Gastroesophageal sphincter (tissue), 4 donors: ENCODE measurements around the gene REPIN1. TPM values are rescaled to one million over a fixed set of nuclear protein-coding genes. Genes with fewer than 3 reads are reported as not detected.

Experiments
- ATAC-seq: fragments of 150-250 bp; one replicate; pipeline ENCODE4 v1.9.1; 2016; ENCODE audit warnings: mild to moderate bottlenecking, moderate library complexity
- H3K27ac ChIP-seq, 4 donors: fragments of 200-600 bp; sonication (generic) in 3 of 4; 1 replicate in 3 of 4; 2 replicates in 1 of 4; pipeline ENCODE4 v1.5.1; 2016 to 2019
- H3K27me3 ChIP-seq: fragments of 200-600 bp; sonication (generic); one replicate; pipeline ENCODE4 v1.5.1; 2019
- H3K36me3 ChIP-seq, 2 donors: fragments of 200-600 bp; sonication (generic); one replicate each; pipeline ENCODE4 v1.5.1; 2019; ENCODE audit warnings: control low read depth in 1 of 2
- H3K4me1 ChIP-seq, 3 donors: fragments of 200-600 bp; sonication (generic); 1 replicate in 2 of 3; 2 replicates in 1 of 3; pipeline ENCODE4 v1.5.1; 2016 to 2019; ENCODE audit warnings: control low read depth in 2 of 3
- H3K4me3 ChIP-seq, 2 donors: fragments of 200-600 bp; sonication (generic); one replicate each; pipeline ENCODE4 v1.5.1; 2019; ENCODE audit warnings: mild to moderate bottlenecking in 1 of 2, moderate library complexity in 1 of 2
- H3K9me3 ChIP-seq, 3 donors: fragments of 200-600 bp; sonication (generic); one replicate each; pipeline ENCODE4 v1.5.1; 2017 to 2019; ENCODE audit warnings: control low read depth in 2 of 3
- EP300 ChIP-seq: sonication (generic); formaldehyde crosslinking; IDR thresholded peaks from one replicate; pipeline ENCODE4 v1.6.1; 2017; ENCODE audit warnings: antibody characterized with exemption, mild to moderate bottlenecking
- POLR2A ChIP-seq, 2 donors: fragments of 450-650 bp; IDR thresholded peaks; one replicate each; pipeline ENCODE4 v1.6.1; 2017; ENCODE audit warnings: antibody characterized with exemption in 2 of 2, mild to moderate bottlenecking in 2 of 2, moderate library complexity in 1 of 2
- POLR2AphosphoS5 ChIP-seq: sonication (generic); formaldehyde crosslinking; IDR thresholded peaks from one replicate; pipeline ENCODE4 v1.6.1; 2017; ENCODE audit warnings: antibody characterized with exemption
- WGBS, 2 donors: methylation state at CpG; one replicate each; pipeline ENCODE4 v1.1.5; 2018; ENCODE audit warnings: low coverage in 1 of 2; 5-methylcytosine and 5-hydroxymethylcytosine counted together
- total RNA-seq, 4 donors: library from RNA; depleted of rRNA; stranded (reverse); fragments of >200 nt; gene quantifications; one replicate each; pipeline ENCODE4 v1.1.0, GENCODE V29; 2016
- TF ChIP-seq, protein P1 (sequence below), 4 experiments: fragments of 200-600 bp in 2 of 4; fragments of 450-650 bp in 2 of 4; sonication (generic) in 1 of 4; IDR thresholded peaks; one replicate each; pipeline ENCODE4 v1.5.1; 2017 to 2019; ENCODE audit warnings: antibody characterized with exemption in 4 of 4, mild to moderate bottlenecking in 2 of 4, moderate library complexity in 2 of 4

The REPIN1 gene
- total RNA-seq, 4 donors from 2014 or later: 72.7 to 132 (median 102) TPM

DNA sequence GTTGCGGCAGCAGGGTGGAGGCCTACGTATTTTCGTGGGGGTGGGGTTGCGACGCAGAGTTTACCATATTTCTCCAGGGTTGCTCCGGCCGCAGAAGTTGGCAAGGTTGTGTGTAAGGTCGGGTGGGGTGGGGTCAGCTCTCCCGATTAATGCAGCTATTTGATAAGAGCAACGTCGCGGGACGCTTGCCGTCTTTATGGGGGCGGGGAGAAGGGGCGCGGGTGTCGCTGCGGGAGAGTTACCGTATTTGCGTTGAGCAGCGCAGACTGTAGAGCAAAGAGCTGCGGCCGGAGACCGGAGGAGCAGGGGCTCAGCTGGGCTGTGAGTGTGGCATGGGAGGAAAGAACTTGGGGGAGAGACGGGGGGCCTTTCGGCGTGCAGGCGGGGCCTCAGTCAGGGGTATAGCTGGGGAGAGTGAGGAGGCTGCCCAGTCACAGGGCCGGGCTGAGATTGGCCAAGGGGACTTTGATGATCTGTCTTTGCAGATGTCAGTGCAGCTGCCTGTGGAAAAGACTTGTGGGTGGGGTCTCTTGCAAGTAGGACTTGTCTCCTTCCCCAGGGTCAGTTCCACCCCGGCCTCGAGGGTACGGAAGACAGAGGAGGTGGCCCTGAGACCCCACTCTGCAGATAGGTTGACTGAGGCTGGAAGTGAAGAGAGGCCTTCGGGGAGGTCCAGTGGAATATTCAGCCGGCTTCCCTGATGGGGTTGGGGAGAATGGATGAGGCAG, 37.1 kb downstream of the REPIN1 start:
- WGBS, 2 donors: 0 to 4% methylated on average over 5 of the region's 35 CpGs
- H3K9me3 ChIP-seq: no peaks in the 10 kb centered on the region
- peaks cover 0 to 32% of the 10 kb centered on the region in 2 donors for H3K36me3 ChIP-seq

DNA sequence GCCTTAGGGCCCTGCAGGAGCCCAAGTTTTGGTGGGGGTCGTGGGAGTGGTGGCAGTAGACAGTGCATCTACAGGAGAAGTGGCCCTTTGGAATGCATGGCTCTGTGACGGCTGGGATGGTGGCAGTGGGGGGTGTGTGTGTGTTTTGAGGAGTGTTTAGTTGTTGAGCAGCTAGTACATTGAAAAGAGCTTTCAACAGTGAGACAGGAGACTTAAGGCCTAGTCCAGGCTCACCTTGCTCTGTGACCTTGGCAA, 37.6 kb downstream of the REPIN1 start:
- Histone ChIP-seq H3K36me3 (peaks cover 0 to 37% of the 10 kb centered on the region in 2 donors), H3K4me1 (peaks cover 0 to 42% (median 17%) of the 10 kb centered on the region in 3 donors), H3K4me3 (peak overlapping the region; percentile 78 to 79), H3K27me3 (no peaks in the 10 kb centered on the region), H3K27ac (peak overlapping the region; percentile 91 to 95 (median 93)), H3K9me3 (no peaks in the 10 kb centered on the region)
- no peak for ATAC-seq
- 10% methylated on average over 2 of the region's 2 CpGs; no CpG with 5 or more reads in 1 of the 2 donors for WGBS, 2 donors
- no peak for TF ChIP-seq POLR2AphosphoS5
- TF ChIP-seq POLR2A (IDR thresholded peaks at IDR 0.05): no peak
- TF ChIP-seq, protein P1, sequence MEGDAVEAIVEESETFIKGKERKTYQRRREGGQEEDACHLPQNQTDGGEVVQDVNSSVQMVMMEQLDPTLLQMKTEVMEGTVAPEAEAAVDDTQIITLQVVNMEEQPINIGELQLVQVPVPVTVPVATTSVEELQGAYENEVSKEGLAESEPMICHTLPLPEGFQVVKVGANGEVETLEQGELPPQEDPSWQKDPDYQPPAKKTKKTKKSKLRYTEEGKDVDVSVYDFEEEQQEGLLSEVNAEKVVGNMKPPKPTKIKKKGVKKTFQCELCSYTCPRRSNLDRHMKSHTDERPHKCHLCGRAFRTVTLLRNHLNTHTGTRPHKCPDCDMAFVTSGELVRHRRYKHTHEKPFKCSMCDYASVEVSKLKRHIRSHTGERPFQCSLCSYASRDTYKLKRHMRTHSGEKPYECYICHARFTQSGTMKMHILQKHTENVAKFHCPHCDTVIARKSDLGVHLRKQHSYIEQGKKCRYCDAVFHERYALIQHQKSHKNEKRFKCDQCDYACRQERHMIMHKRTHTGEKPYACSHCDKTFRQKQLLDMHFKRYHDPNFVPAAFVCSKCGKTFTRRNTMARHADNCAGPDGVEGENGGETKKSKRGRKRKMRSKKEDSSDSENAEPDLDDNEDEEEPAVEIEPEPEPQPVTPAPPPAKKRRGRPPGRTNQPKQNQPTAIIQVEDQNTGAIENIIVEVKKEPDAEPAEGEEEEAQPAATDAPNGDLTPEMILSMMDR (IDR thresholded peaks at IDR 0.05): no peak
- no peak for TF ChIP-seq EP300

More for the DNA sequence above, 37.1 kb downstream of the REPIN1 start:
- peak; percentile 20 for ATAC-seq
- Histone ChIP-seq H3K27ac (peak overlapping the region; percentile 91 to 95 (median 93)), H3K27me3 (no peaks in the 10 kb centered on the region), H3K4me3 (peak overlapping the region; percentile 78 to 79), H3K4me1 (peaks cover 0 to 42% (median 17%) of the 10 kb centered on the region in 3 donors)
- TF ChIP-seq, protein P1 (IDR thresholded peaks at IDR 0.05): no peak
- TF ChIP-seq POLR2A (IDR thresholded peaks at IDR 0.05) (no peak), EP300 (no peak), POLR2AphosphoS5 (no peak)

DNA sequence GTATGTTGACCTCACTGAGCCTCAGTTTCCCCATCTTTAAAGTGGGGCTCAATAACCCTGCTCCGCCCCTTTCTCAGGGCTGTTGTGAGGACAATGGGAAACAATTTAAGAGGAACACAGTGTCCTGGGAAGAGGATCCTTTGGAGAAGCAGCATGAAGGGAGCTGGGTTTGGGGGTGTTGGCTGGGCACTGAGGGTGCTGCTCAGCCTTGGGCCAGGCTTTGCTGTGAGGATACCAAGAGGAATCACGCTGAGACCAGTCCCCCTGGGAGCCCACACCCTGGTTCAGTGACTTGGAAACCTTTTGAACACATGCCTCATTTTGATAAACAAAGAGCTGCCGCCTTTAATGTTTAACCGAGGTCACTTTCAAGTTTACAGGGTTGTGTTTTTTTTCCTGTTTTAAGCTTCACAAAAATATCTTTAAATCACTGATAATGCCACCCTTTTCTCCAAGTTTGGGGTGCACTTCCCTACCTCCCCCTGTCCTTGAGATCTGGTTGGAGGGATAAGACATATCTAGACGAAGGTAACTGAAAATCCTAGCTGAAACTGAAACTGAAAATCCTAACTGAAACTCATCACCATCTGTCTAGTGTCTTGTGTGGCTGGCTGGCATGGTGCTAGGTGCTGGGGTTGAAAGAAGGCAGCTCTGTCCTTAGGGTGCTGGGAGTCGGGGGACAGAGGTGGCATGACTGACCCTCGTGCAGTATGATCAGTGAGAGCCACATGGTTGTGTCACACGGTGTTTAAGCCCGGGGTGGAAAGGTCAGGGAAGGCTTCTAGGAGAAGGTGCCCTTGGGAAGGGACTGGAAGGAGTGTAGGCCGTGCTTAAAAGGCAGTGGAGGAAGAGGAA, 38.2 kb downstream of the REPIN1 start:
- ATAC-seq: no peak
- 13 to 32% methylated on average over 4 to 8 of the region's 10 CpGs for WGBS, 2 donors

DNA sequence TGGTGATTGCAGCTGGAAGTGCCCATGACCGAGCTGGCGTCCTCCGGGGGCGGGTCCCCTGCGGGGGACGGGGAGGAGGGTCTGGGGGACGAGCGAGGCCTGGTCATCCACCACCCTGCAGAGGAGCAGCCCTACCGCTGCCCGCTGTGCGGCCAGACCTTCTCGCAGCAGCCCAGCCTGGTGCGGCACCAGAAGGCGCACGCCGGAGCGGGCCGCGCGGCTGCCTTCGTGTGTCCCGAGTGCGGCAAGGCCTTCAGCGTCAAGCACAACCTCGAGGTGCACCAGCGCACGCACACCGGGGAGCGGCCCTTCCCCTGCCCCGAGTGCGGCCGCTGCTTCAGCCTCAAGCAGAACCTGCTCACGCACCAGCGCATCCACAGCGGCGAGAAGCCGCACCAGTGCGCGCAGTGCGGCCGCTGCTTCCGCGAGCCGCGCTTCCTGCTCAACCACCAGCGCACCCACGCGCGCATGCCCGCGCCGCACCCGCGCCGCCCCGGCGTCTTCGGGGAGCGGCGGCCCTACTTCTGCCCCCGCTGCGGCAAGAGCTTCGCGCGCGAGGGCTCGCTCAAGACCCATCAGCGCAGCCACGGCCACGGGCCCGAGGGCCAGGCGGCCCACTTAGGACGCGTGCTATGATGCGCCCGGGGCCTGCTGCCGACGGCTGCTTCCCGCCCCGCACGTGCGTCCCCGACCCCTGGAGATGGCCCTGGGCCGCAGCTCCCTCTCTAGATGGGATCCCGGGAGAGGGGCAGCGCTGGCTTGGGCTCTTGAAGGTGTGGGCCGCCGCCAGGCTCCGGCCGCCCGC, 39.2 kb downstream of the REPIN1 start:
- WGBS, 2 donors: no CpG with 5 or more reads among the region's 91 CpGs
- H3K9me3 ChIP-seq: no peaks in the 10 kb centered on the region
- H3K4me3 ChIP-seq: no peak overlapping the region
- ATAC-seq: no peak
- peak overlapping the region; percentile 91 to 95 (median 93) for H3K27ac ChIP-seq
- H3K36me3 ChIP-seq: peaks cover 0 to 42% of the 10 kb centered on the region in 2 donors
- TF ChIP-seq POLR2AphosphoS5 (no peak), POLR2A (IDR thresholded peaks at IDR 0.05) (peak in 1 of 2 donors; percentile 5), EP300 (no peak)
- TF ChIP-seq, protein P1 (IDR thresholded peaks at IDR 0.05): no peak
- peaks cover 0 to 42% (median 17%) of the 10 kb centered on the region in 3 donors for H3K4me1 ChIP-seq
- H3K27me3 ChIP-seq: no peaks in the 10 kb centered on the region

More for the DNA sequence above, 38.2 kb downstream of the REPIN1 start:
- Histone ChIP-seq H3K4me1 (peaks cover 0 to 42% (median 17%) of the 10 kb centered on the region in 3 donors), H3K27me3 (no peaks in the 10 kb centered on the region), H3K9me3 (no peaks in the 10 kb centered on the region), H3K27ac (peak overlapping the region; percentile 91 to 95 (median 93)), H3K36me3 (peaks cover 0 to 42% of the 10 kb centered on the region in 2 donors), H3K4me3 (peak overlapping the region in 1 of 2 donors; percentile 79)
- TF ChIP-seq, protein P1 (IDR thresholded peaks at IDR 0.05): no peak
- TF ChIP-seq POLR2AphosphoS5: peak; percentile 37
